Measurements from ENCODE around the gene DNAAF6.

- TF ChIP-seq CTCF (IDR thresholded peaks at IDR 0.05; ENCODE audit: poor library complexity, severe bottlenecking): no peak
- no peak for TF ChIP-seq REST (IDR thresholded peaks at IDR 0.05; ENCODE audit: borderline replicate concordance)
- no peak for TF ChIP-seq EP300 (conservative IDR thresholded peaks at IDR 0.05; ENCODE audit: poor library complexity, severe bottlenecking)
- TF ChIP-seq SMC3 (conservative IDR thresholded peaks at IDR 0.05; ENCODE audit: poor library complexity): no peak
- no peak for TF ChIP-seq EZH2 (IDR thresholded peaks at IDR 0.05; ENCODE audit: borderline replicate concordance, insufficient read depth, low read length, poor library complexity, severe bottlenecking)
Observed at GRCh38 chrX:107168257-107168656, 38.2 kb upstream of the DNAAF6 start.
